MM.1S (cell line): Measurements from ENCODE around the gene PKHD1.

Experiments
- DNase-seq: peaks from one replicate; pipeline ENCODE4 v3.0.0-alpha.2; 2015
- H2AFZ ChIP-seq: fragments of 300-600 bp; sonication (generic); 2 replicates; pipeline ENCODE4 v1.6.0; 2016; ENCODE audit warnings: antibody characterized with exemption, low read length
- H3F3A ChIP-seq: fragments of 300-600 bp; sonication (generic); 2 replicates; pipeline ENCODE4 v1.6.1; 2016; ENCODE audit warnings: mild to moderate bottlenecking, antibody characterized with exemption, low read length, moderate library complexity, mixed read lengths; ENCODE audit not compliant: insufficient read depth
- H3K27ac ChIP-seq: fragments of 300-600 bp; sonication (generic); 2 replicates; pipeline ENCODE4 v1.5.1; 2016; ENCODE audit warnings: mild to moderate bottlenecking, low read length
- H3K27me3 ChIP-seq: fragments of 300-600 bp; sonication (generic); replicated peaks from 2 replicates; pipeline ENCODE4 v1.6.0; 2016; ENCODE audit warnings: low read length; ENCODE audit not compliant: insufficient read depth
- H3K36me3 ChIP-seq: fragments of 300-600 bp; sonication (generic); replicated peaks from 2 replicates; pipeline ENCODE4 v1.6.1; 2016; ENCODE audit warnings: mild to moderate bottlenecking, low read length, mixed read lengths; ENCODE audit not compliant: insufficient read depth
- H3K4me1 ChIP-seq: fragments of 300-600 bp; sonication (generic); 2 replicates; pipeline ENCODE4 v1.6.1; 2016; ENCODE audit warnings: low read length, mixed read lengths
- H3K4me2 ChIP-seq: fragments of 300-600 bp; sonication (generic); 2 replicates; pipeline ENCODE4 v1.6.0; 2016; ENCODE audit warnings: low read depth, low read length
- H3K4me3 ChIP-seq: fragments of 300-600 bp; sonication (generic); 2 replicates; pipeline ENCODE4 v1.5.1; 2016; ENCODE audit warnings: low read length, mixed read lengths
- H3K79me2 ChIP-seq: fragments of 300-600 bp; sonication (generic); 2 replicates; pipeline ENCODE4 v1.6.1; 2016; ENCODE audit warnings: mixed run types, low read length, mixed read lengths
- H3K9ac ChIP-seq: fragments of 300-600 bp; sonication (generic); 2 replicates; pipeline ENCODE4 v1.6.1; 2016; ENCODE audit warnings: low read length, mixed read lengths
- H3K9me2 ChIP-seq: fragments of 300-600 bp; sonication (generic); replicated peaks from 2 replicates; pipeline ENCODE4 v1.6.1; 2016; ENCODE audit warnings: mild to moderate bottlenecking, low read length, mixed read lengths; ENCODE audit not compliant: insufficient read depth
- H3K9me3 ChIP-seq: fragments of 300-600 bp; sonication (generic); replicated peaks from 2 replicates; pipeline ENCODE4 v1.6.1; 2016; ENCODE audit warnings: mild to moderate bottlenecking, low read length, mixed read lengths; ENCODE audit not compliant: insufficient read depth
- H4K20me1 ChIP-seq: fragments of 300-600 bp; sonication (generic); 2 replicates; pipeline ENCODE4 v1.6.1; 2016; ENCODE audit warnings: mild to moderate bottlenecking, low read length, moderate library complexity, mixed read lengths; ENCODE audit not compliant: insufficient read depth
- EZH2 ChIP-seq: fragments of 300-600 bp; sonication (generic); optimal IDR thresholded peaks from 2 replicates; pipeline ENCODE3; 2017; ENCODE audit warnings: low read depth, mild to moderate bottlenecking, antibody characterized with exemption, low read length, mixed read lengths
- EZH2phosphoT487 ChIP-seq: fragments of 300-600 bp; sonication (generic); IDR thresholded peaks from 2 replicates; pipeline ENCODE4 v1.6.1; 2018; ENCODE audit warnings: antibody characterized with exemption, low read length
- TF ChIP-seq, protein P1 (sequence below): fragments of 300-600 bp; sonication (generic); IDR thresholded peaks from 2 replicates; pipeline ENCODE4 v1.5.1; 2016; ENCODE audit warnings: antibody characterized with exemption, low read length, mixed read lengths

PKHD1 gene

DNA sequence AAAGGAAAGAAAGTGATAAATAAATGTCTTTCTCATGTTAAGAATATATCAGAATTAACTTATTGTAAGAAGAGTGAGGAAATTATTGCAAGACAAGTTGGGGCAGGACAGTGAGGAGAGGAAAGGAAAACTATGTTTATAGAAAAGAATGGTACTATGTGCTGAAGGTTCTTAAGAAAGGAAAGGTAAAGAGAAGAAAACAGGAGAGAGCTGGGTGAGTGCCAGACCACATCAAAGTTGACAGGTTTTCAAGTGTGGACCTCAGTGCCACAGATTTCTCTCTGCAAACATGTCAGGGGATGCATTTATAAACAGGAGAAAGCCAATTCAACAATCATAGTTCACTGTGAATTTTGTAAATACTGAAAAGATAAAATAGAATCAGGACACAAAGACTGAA is 439.2 kb downstream of the PKHD1 start:
- no peaks in the 10 kb centered on the region for H3K9me3 ChIP-seq
- H3K27ac ChIP-seq = no peak overlapping the region
- no peaks in the 10 kb centered on the region for H4K20me1 ChIP-seq
- DNase-seq = peak; percentile 27
- no peak overlapping the region for H3K4me3 ChIP-seq
- no peaks in the 10 kb centered on the region for H3K36me3 ChIP-seq
- no peaks in the 10 kb centered on the region for H3F3A ChIP-seq
- H2AFZ ChIP-seq = no peak overlapping the region
- no peaks in the 10 kb centered on the region for H3K27me3 ChIP-seq
- no peak overlapping the region for H3K4me2 ChIP-seq
- H3K4me1 ChIP-seq = no peaks in the 10 kb centered on the region
- TF ChIP-seq EZH2phosphoT487 = no peak
- no peaks in the 10 kb centered on the region for H3K9me2 ChIP-seq
- no peaks in the 10 kb centered on the region for H3K79me2 ChIP-seq
- no peak overlapping the region for H3K9ac ChIP-seq

DNA sequence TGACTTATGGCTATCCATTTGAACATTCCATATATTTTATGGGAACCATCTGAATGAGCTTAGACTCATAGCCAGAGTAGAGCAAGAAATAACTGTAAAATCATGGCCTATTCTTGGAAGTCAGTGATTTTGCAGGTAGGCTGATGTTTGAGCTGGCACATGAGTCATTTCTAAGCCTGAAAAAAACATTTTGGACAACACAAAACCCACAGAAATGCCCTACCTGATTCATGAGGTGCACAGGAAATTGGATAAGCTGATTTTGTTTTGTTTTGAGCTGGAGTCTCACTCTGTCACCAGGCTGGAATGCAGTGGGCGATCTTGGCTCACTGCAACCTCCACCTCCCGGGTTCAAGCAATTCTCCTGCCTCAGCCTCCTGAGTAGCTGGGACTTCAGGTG is 443.0 kb downstream of the PKHD1 start:
- Histone ChIP-seq H3K9ac (no peak overlapping the region), H3K27me3 (no peaks in the 10 kb centered on the region), H2AFZ (no peak overlapping the region), H3K9me3 (no peaks in the 10 kb centered on the region), H3K4me1 (no peaks in the 10 kb centered on the region), H4K20me1 (no peaks in the 10 kb centered on the region), H3K4me3 (no peak overlapping the region), H3K9me2 (no peaks in the 10 kb centered on the region), H3K27ac (no peak overlapping the region), H3F3A (no peaks in the 10 kb centered on the region), H3K79me2 (no peaks in the 10 kb centered on the region), H3K36me3 (no peaks in the 10 kb centered on the region), H3K4me2 (no peak overlapping the region)
- TF ChIP-seq EZH2 (no peak), EZH2phosphoT487 (no peak)
- TF ChIP-seq, protein P1, sequence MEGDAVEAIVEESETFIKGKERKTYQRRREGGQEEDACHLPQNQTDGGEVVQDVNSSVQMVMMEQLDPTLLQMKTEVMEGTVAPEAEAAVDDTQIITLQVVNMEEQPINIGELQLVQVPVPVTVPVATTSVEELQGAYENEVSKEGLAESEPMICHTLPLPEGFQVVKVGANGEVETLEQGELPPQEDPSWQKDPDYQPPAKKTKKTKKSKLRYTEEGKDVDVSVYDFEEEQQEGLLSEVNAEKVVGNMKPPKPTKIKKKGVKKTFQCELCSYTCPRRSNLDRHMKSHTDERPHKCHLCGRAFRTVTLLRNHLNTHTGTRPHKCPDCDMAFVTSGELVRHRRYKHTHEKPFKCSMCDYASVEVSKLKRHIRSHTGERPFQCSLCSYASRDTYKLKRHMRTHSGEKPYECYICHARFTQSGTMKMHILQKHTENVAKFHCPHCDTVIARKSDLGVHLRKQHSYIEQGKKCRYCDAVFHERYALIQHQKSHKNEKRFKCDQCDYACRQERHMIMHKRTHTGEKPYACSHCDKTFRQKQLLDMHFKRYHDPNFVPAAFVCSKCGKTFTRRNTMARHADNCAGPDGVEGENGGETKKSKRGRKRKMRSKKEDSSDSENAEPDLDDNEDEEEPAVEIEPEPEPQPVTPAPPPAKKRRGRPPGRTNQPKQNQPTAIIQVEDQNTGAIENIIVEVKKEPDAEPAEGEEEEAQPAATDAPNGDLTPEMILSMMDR = no peak
- no peak for DNase-seq

DNA sequence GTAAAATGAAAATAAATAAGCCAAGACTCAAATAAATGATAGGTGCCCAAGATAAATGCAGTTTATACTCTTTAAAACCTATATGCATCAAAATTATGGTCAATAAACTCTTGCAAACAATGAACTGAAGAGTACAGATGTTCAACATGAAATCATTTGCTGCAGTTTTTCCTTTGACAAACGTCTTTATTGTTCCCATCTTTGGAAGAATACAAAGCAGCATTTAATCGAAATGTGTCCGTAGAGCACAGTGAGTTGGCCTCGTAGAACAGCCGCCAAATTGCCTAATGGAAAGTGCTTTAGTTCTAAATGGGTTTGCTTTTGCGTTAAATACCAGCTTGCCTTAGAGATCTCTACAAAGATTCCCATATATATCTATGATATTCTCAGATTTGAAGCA is 447.4 kb downstream of the PKHD1 start:
- no peak overlapping the region for H3K4me2 ChIP-seq

DNA sequence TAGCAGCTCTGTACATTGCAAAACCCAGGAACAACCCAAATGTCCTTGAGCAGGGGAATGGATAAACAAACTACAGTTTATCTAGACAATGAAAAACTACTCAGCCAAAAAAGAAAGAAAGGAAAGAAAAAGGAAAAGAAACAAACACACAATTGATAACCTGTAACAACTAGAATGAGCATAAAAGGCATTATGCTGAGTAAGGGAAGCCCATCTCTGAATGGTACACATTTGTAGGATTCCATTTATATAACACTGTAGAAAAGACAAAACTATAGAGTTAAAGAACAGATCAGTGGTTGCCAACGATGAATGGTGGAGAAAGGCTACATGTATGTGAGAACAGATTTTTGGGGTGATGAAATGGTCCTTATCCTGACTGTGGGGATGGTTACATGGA is 454.0 kb downstream of the PKHD1 start:
- H3K9ac ChIP-seq = no peak overlapping the region
- no peak overlapping the region for H3K4me2 ChIP-seq
- no peaks in the 10 kb centered on the region for H3K9me3 ChIP-seq
- H3K27ac ChIP-seq = no peak overlapping the region
- H3K79me2 ChIP-seq = no peaks in the 10 kb centered on the region
- no peak for TF ChIP-seq EZH2phosphoT487
- no peak for TF ChIP-seq EZH2
- TF ChIP-seq, protein P1 = no peak
- no peaks in the 10 kb centered on the region for H3K9me2 ChIP-seq
- H3K4me1 ChIP-seq = no peaks in the 10 kb centered on the region
- no peak overlapping the region for H2AFZ ChIP-seq
- no peaks in the 10 kb centered on the region for H3K36me3 ChIP-seq
- no peaks in the 10 kb centered on the region for H3K27me3 ChIP-seq
- no peak overlapping the region for H3K4me3 ChIP-seq
- no peaks in the 10 kb centered on the region for H3F3A ChIP-seq
- DNase-seq = no peak
- H4K20me1 ChIP-seq = no peaks in the 10 kb centered on the region

More for the DNA sequence above, 447.4 kb downstream of the PKHD1 start:
- H4K20me1 ChIP-seq = no peaks in the 10 kb centered on the region
- no peaks in the 10 kb centered on the region for H3K27me3 ChIP-seq
- no peaks in the 10 kb centered on the region for H3K4me1 ChIP-seq
- no peaks in the 10 kb centered on the region for H3K9me3 ChIP-seq
- no peak overlapping the region for H3K27ac ChIP-seq
- no peak overlapping the region for H3K9ac ChIP-seq
- no peaks in the 10 kb centered on the region for H3K9me2 ChIP-seq
- TF ChIP-seq EZH2phosphoT487 (no peak), EZH2 (no peak)
- TF ChIP-seq, protein P1 = no peak
- no peak overlapping the region for H3K4me3 ChIP-seq
- H3K36me3 ChIP-seq = no peaks in the 10 kb centered on the region
- H3K79me2 ChIP-seq = no peaks in the 10 kb centered on the region
- H2AFZ ChIP-seq = no peak overlapping the region
- DNase-seq = no peak
- no peaks in the 10 kb centered on the region for H3F3A ChIP-seq
